ENCODE measurements around the gene WDR82. TPM values are rescaled to one million over a fixed set of nuclear protein-coding genes. Genes with fewer than 3 reads are reported as not detected.

WDR82 gene
- total RNA-seq, 2 experiments from 2014 or later, result 176 to 177 TPM

DNA sequence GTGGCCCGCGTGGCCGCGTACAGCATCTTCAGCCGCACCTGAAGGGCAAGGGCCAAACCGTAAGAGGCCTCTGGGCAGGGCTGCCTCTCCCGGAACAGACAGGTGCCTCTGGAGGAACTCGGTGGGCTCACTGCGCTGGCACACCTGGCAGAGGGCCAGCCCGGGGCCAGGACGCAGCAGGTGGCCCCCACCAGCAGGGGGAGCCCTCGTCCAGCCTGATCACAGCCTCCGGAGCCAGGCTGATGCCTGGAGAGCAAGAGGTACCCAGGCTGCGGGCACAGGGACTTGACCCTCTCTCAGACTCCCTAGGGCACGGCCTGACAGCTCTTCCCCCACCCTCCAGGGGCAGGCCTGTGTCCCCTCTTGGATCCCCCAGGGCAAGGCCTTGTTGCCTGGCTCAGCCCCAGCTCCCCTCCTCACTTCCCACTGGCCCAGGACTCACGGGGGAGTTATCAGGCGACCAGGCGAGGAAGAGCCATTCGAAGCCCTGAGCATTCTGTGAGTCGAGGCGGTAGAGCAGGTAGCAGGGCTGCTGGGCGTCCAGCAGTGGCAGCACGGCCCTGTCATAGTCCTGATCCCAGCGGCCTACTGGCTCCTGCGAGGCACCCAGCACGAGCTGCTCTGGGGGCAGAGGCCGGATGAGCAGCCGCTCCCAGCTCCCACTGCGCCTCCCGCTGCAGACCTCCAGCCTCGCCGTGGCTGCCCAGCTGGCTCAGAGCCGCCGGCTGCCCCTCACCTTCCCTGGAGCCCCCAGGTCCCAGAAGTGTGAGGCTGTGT lies 46.8 kb downstream of the WDR82 start:
- H3K27me3 Mint-ChIP-seq (ENCODE audit: low read depth), result no peaks in the 10 kb centered on the region
- H3K27ac Mint-ChIP-seq, result peak overlapping the region; percentile 88
- CTCF ChIA-PET, result interaction anchor here (0.5 to 7.3 kb wide), 30 partner anchors 8 to 420 kb away, joined by 3 to 147 read pairs (median 5); partner anchors contain the start of genes GLYCTK, PPM1M, TNNC1 and WDR82
- H3K4me3 Mint-ChIP-seq, result no peak overlapping the region
- intact Hi-C loops (cut with micrococcal nuclease), result loop anchor here (1.0 kb wide), 1 partner anchor 108 kb away; no protein-coding TSS in a partner anchor
- H3K36me3 Mint-ChIP-seq (ENCODE audit: low read depth), result peaks cover 27% of the 10 kb centered on the region
- peak; percentile 89 for DNase-seq
- peaks cover 45% of the 10 kb centered on the region for H3K4me1 Mint-ChIP-seq (ENCODE audit: low read depth)
- no peaks in the 10 kb centered on the region for H3K9me3 Mint-ChIP-seq

GRCh38 chr3:52230889-52231499 lies 47.5 kb downstream of the WDR82 start:
- Mint-ChIP-seq H3K9me3 (no peaks in the 10 kb centered on the region), H3K4me3 (no peak overlapping the region), H3K4me1 (ENCODE audit: low read depth) (peaks cover 45% of the 10 kb centered on the region), H3K36me3 (ENCODE audit: low read depth) (peaks cover 26% of the 10 kb centered on the region), H3K27ac (no peak overlapping the region), H3K27me3 (ENCODE audit: low read depth) (no peaks in the 10 kb centered on the region)
- CTCF ChIA-PET, result interaction anchor here (0.6 to 7.3 kb wide), 26 partner anchors 9 to 230 kb away, joined by 3 to 147 read pairs (median 6); partner anchors contain the start of genes GLYCTK, PPM1M, TNNC1 and WDR82
- DNase-seq, result no peak
- intact Hi-C loops (cut with micrococcal nuclease), result loop anchor here (1.0 kb wide), 1 partner anchor 108 kb away; no protein-coding TSS in a partner anchor

- H3K36me3 Mint-ChIP-seq (ENCODE audit: low read depth), result peaks cover 26% of the 10 kb centered on the region
- no peaks in the 10 kb centered on the region for H3K27me3 Mint-ChIP-seq (ENCODE audit: low read depth)
- intact Hi-C loops (cut with micrococcal nuclease), result no loop called here
- no peaks in the 10 kb centered on the region for H3K9me3 Mint-ChIP-seq
- H3K4me1 Mint-ChIP-seq (ENCODE audit: low read depth), result peaks cover 45% of the 10 kb centered on the region
- DNase-seq, result no peak
- CTCF ChIA-PET, result interaction anchor here (0.9 to 7.3 kb wide), 11 partner anchors 9 to 229 kb away, joined by 3 to 147 read pairs (median 17); partner anchors contain the start of genes GLYCTK, PPM1M and WDR82
- H3K27ac Mint-ChIP-seq, result peak overlapping the region; percentile 41
- no peak overlapping the region for H3K4me3 Mint-ChIP-seq
Observed at GRCh38 chr3:52230461-52230860, 48.0 kb downstream of the WDR82 start.

- H3K4me3 Mint-ChIP-seq, result no peak overlapping the region
- H3K4me1 Mint-ChIP-seq (ENCODE audit: low read depth), result peaks cover 46% of the 10 kb centered on the region
Observed at GRCh38 chr3:52229656-52230055, 48.8 kb downstream of the WDR82 start.

GRCh38 chr3:52228751-52229291 lies 49.6 kb downstream of the WDR82 start:
- Mint-ChIP-seq H3K4me3 (no peak overlapping the region), H3K9me3 (no peaks in the 10 kb centered on the region), H3K27me3 (ENCODE audit: low read depth) (no peaks in the 10 kb centered on the region), H3K4me1 (ENCODE audit: low read depth) (peaks cover 47% of the 10 kb centered on the region), H3K27ac (no peak overlapping the region), H3K36me3 (ENCODE audit: low read depth) (peaks cover 20% of the 10 kb centered on the region)
- CTCF ChIA-PET, result interaction anchor here (0.7 to 5.3 kb wide), 3 partner anchors 7 to 99 kb away, joined by 3 to 76 read pairs (median 4); no protein-coding TSS in a partner anchor
- intact Hi-C loops (cut with micrococcal nuclease), result loop anchor here (10.0 kb wide), 1 partner anchor 174 kb away; the partner anchor contains the start of gene DUSP7
- DNase-seq, result no peak

More at GRCh38 chr3:52229656-52230055, 48.8 kb downstream of the WDR82 start:
- no peaks in the 10 kb centered on the region for H3K9me3 Mint-ChIP-seq
- no peak overlapping the region for H3K27ac Mint-ChIP-seq
- DNase-seq, result peak; percentile 3
- H3K36me3 Mint-ChIP-seq (ENCODE audit: low read depth), result peaks cover 24% of the 10 kb centered on the region
- H3K27me3 Mint-ChIP-seq (ENCODE audit: low read depth), result no peaks in the 10 kb centered on the region
- intact Hi-C loops (cut with micrococcal nuclease), result loop anchor here (10.0 kb wide), 1 partner anchor 175 kb away; the partner anchor contains the start of gene DUSP7
- CTCF ChIA-PET, result interaction anchor here (1.0 to 5.3 kb wide), 4 partner anchors 8 to 109 kb away, joined by 3 to 76 read pairs (median 28); partner anchors contain the start of gene PPM1M

DNA sequence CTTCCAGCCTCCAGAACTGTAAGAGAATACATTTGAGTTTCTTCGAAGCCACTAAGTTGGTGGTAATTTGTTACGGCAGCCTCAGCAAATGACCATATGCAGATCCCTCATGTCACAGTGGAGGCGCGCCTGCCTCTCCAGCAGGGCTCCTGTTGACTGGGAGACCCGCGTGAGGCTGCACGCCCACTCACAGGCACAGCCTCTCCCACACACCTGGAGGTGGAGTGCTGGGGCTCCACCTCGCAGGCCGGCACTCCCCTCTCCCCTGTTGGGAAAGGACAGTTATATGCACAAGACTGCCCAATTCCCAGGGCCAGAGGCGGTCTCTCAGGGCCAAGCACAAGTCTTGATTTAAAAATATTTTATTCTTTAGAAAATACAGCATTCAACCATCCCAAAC lies 50.2 kb downstream of the WDR82 start:
- DNase-seq, result no peak
- Mint-ChIP-seq H3K4me3 (no peak overlapping the region), H3K27me3 (ENCODE audit: low read depth) (no peaks in the 10 kb centered on the region), H3K36me3 (ENCODE audit: low read depth) (peaks cover 19% of the 10 kb centered on the region), H3K9me3 (no peaks in the 10 kb centered on the region), H3K27ac (no peak overlapping the region), H3K4me1 (ENCODE audit: low read depth) (peaks cover 49% of the 10 kb centered on the region)
- CTCF ChIA-PET, result interaction anchor here (0.7 to 5.3 kb wide), 3 partner anchors 6 to 100 kb away, joined by 4 to 76 read pairs (median 4); no protein-coding TSS in a partner anchor
- intact Hi-C loops (cut with micrococcal nuclease), result loop anchor here (10.0 kb wide), 1 partner anchor 173 kb away; the partner anchor contains the start of gene DUSP7

DNA sequence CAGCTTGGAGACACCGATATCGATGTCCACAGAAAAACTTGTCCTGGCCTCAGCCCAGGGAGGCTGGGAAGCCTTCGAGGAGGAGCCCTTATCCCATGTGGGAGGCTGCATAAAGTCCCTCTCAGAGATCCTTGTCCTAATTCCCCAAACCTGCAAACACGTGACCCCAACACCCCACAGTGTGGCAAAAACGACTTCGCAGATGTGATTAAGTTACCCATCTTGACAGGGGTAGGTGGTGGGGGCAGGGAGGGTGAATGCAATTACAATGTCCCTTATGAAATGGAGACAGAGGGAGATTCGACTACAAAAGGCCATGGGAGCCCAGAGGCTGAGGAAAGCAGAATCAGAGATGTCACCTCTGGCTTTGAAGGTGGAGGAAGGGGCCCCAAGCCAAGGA lies 50.7 kb downstream of the WDR82 start:
- Mint-ChIP-seq H3K27me3 (ENCODE audit: low read depth) (no peaks in the 10 kb centered on the region), H3K36me3 (ENCODE audit: low read depth) (peaks cover 19% of the 10 kb centered on the region), H3K4me1 (ENCODE audit: low read depth) (peaks cover 50% of the 10 kb centered on the region), H3K9me3 (no peaks in the 10 kb centered on the region), H3K27ac (peak overlapping the region; percentile 71), H3K4me3 (no peak overlapping the region)
- intact Hi-C loops (cut with micrococcal nuclease), result loop anchor here (10.0 kb wide), 1 partner anchor 173 kb away; the partner anchor contains the start of gene DUSP7
- CTCF ChIA-PET, result interaction anchor here (1.0 to 14.1 kb wide), 4 partner anchors 10 to 112 kb away, joined by 3 to 314 read pairs (median 4); no protein-coding TSS in a partner anchor
- peak; percentile 5 for DNase-seq

DNA sequence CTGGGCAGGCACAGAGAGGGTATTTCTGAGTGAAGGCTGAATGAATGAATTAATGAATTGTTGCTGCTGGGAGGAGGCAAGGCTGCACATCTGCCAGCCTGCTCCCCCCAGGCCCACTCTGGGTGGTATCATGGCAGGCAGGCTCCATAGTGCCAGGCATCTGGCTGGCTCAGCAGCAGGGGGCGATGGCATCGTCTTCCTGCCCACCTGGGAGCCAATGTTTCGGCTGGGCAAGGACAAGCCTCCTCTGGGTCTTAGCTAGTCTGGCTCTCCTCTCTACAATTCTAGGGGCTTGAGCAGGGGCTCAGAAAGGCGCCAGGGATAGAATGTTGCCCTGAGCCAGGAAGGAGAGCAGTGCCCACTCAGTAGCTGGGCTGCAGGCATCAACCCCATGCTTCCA lies 51.3 kb downstream of the WDR82 start:
- no peaks in the 10 kb centered on the region for H3K9me3 Mint-ChIP-seq
- H3K4me1 Mint-ChIP-seq (ENCODE audit: low read depth), result peaks cover 53% of the 10 kb centered on the region
- H3K36me3 Mint-ChIP-seq (ENCODE audit: low read depth), result peaks cover 17% of the 10 kb centered on the region
- CTCF ChIA-PET, result interaction anchor here (0.6 to 14.1 kb wide), 11 partner anchors 10 to 113 kb away, joined by 3 to 314 read pairs (median 3); no protein-coding TSS in a partner anchor
- intact Hi-C loops (cut with micrococcal nuclease), result loop anchor here (10.0 kb wide), 1 partner anchor 172 kb away; the partner anchor contains the start of gene DUSP7
- peak; percentile 26 for DNase-seq
- H3K4me3 Mint-ChIP-seq, result no peak overlapping the region
- H3K27ac Mint-ChIP-seq, result peak overlapping the region; percentile 71
- no peaks in the 10 kb centered on the region for H3K27me3 Mint-ChIP-seq (ENCODE audit: low read depth)

- intact Hi-C loops (cut with micrococcal nuclease), result loop anchor here (10.0 kb wide), 1 partner anchor 172 kb away; the partner anchor contains the start of gene DUSP7
- peaks cover 54% of the 10 kb centered on the region for H3K4me1 Mint-ChIP-seq (ENCODE audit: low read depth)
Observed at GRCh38 chr3:52226229-52226817, 52.1 kb downstream of the WDR82 start.

GRCh38 chr3:52225452-52226228 lies 52.8 kb downstream of the WDR82 start, which contains the start of gene TLR9:
TLR9 (minus strand) TSS chr3:52225645; CDS start chr3:52225529, 116 bp downstream.
- DNase-seq, result peak; percentile 70
- intact Hi-C loops (cut with micrococcal nuclease), result loop anchor here (10.0 kb wide), 1 partner anchor 171 kb away; the partner anchor contains the start of gene DUSP7
- Mint-ChIP-seq H3K36me3 (ENCODE audit: low read depth) (peaks cover 8% of the 10 kb centered on the region), H3K27ac (peak within 1 kb of the TSS; percentile 71), H3K9me3 (no peaks in the 10 kb centered on the region), H3K4me1 (ENCODE audit: low read depth) (peaks cover 61% of the 10 kb centered on the region), H3K27me3 (ENCODE audit: low read depth) (no peaks in the 10 kb centered on the region), H3K4me3 (peak within 1 kb of the TSS; percentile 42)
- CTCF ChIA-PET, result interaction anchor here (0.6 to 14.1 kb wide), 9 partner anchors 12 to 232 kb away, joined by 3 to 314 read pairs (median 4); partner anchors contain the start of genes GLYCTK and WDR82

More at GRCh38 chr3:52226229-52226817, 52.1 kb downstream of the WDR82 start:
- Mint-ChIP-seq H3K27me3 (ENCODE audit: low read depth) (no peaks in the 10 kb centered on the region), H3K4me3 (peak overlapping the region; percentile 42), H3K9me3 (no peaks in the 10 kb centered on the region), H3K27ac (peak overlapping the region; percentile 71), H3K36me3 (ENCODE audit: low read depth) (peaks cover 12% of the 10 kb centered on the region)
- DNase-seq, result peak; percentile 12
- CTCF ChIA-PET, result interaction anchor here (0.6 to 14.1 kb wide), 11 partner anchors 11 to 114 kb away, joined by 3 to 314 read pairs (median 4); partner anchors contain the start of genes GLYCTK and WDR82

Measured in activated naive CD4-positive, alpha-beta T cell treated with anti-CD3 and anti-CD28 coated beads for 36 hours (primary cell).